Prostate gland (tissue), 2 donors: ENCODE measurements around the gene DYNC1LI2.

Source experiments
- POLR2A ChIP-seq: fragments of 450-650 bp; IDR thresholded peaks from one replicate; pipeline ENCODE4 v1.6.1; 2016; ENCODE audit warnings: antibody characterized with exemption, mild to moderate bottlenecking
- POLR2AphosphoS5 ChIP-seq: sonication (generic); formaldehyde crosslinking; IDR thresholded peaks from one replicate; pipeline ENCODE4 v1.6.1; 2017; ENCODE audit warnings: antibody characterized with exemption
- TF ChIP-seq, protein P1 (sequence below), 4 experiments: fragments of 200-600 bp in 2 of 4; fragments of 450-650 bp in 2 of 4; sonication (generic) in 2 of 4; IDR thresholded peaks; 1 replicate in 3 of 4; 2 replicates in 1 of 4; pipeline ENCODE4 v1.5.1; 2016 to 2019; ENCODE audit warnings: antibody characterized with exemption in 4 of 4, mild to moderate bottlenecking in 2 of 4, moderate library complexity in 2 of 4

DNA sequence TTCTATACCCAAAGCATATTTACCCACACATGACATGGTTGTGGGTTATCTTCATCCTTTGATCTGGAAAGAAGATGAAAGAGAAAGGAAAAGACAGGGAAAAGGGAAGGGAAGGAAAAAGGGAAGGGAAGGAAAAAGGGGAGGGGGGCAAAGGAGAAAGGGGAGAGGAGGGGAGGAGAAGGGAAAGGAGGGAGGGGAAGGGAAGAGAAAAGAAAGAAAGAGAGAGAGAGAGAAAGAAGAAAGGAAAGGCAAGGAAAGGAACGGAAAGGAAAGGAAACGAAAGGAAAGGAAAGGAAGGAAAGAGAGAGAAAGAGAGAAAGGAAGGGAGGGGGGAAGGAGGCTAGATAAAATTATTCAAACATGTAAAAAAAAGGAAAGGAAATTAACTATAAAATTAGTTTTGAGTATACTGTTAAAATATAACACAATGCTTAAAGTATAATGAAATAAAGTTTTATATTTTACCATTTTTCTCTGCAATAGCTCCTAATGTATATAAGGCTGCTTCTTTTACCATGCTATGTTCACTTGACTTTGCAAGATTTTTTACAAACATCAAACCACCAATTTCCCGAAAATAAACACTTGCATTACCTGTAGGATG is 38.8 kb upstream of the DYNC1LI2 start:
- TF ChIP-seq, protein P1, sequence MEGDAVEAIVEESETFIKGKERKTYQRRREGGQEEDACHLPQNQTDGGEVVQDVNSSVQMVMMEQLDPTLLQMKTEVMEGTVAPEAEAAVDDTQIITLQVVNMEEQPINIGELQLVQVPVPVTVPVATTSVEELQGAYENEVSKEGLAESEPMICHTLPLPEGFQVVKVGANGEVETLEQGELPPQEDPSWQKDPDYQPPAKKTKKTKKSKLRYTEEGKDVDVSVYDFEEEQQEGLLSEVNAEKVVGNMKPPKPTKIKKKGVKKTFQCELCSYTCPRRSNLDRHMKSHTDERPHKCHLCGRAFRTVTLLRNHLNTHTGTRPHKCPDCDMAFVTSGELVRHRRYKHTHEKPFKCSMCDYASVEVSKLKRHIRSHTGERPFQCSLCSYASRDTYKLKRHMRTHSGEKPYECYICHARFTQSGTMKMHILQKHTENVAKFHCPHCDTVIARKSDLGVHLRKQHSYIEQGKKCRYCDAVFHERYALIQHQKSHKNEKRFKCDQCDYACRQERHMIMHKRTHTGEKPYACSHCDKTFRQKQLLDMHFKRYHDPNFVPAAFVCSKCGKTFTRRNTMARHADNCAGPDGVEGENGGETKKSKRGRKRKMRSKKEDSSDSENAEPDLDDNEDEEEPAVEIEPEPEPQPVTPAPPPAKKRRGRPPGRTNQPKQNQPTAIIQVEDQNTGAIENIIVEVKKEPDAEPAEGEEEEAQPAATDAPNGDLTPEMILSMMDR (IDR thresholded peaks at IDR 0.05) = no peak
- TF ChIP-seq POLR2A (no peak), POLR2AphosphoS5 (no peak)
